Testis (tissue), 3 donors: ENCODE measurements around the gene CUL7. TPM values are rescaled to one million over a fixed set of nuclear protein-coding genes. Genes with fewer than 3 reads are reported as not detected.
"Not testable (repeated sequence)": the region's sequence is repeated elsewhere in the genome, so short reads cannot be mapped to it uniquely, and the experiment has no call there.

Experiments
- DNase-seq: peaks from one replicate; pipeline ENCODE4 v3.0.0-alpha.2; 2019
- H3K27ac ChIP-seq, 2 donors: fragments of 200-600 bp; sonication (generic); one replicate each; pipeline ENCODE4 v1.5.1; 2019
- H3K27me3 ChIP-seq: fragments of 200-600 bp; sonication (generic); one replicate; pipeline ENCODE4 v1.5.1; 2019
- H3K36me3 ChIP-seq: fragments of 200-600 bp; sonication (generic); one replicate; pipeline ENCODE4 v1.5.1; 2017; ENCODE audit warnings: low read depth; ENCODE audit errors: missing control alignments
- H3K4me1 ChIP-seq: fragments of 200-600 bp; sonication (generic); one replicate; pipeline ENCODE4 v1.5.1; 2019
- H3K4me3 ChIP-seq, 2 donors: fragments of 200-600 bp; sonication (generic); one replicate each; pipeline ENCODE4 v1.5.1; 2017 to 2019
- H3K9me3 ChIP-seq: fragments of 200-600 bp; sonication (generic); one replicate; pipeline ENCODE4 v1.5.1; 2017
- CTCF ChIP-seq, 3 experiments: fragments of 450-650 bp in 2 of 3; fragments of 200-600 bp in 1 of 3; sonication (generic) in 1 of 3; IDR thresholded peaks; one replicate each; pipeline ENCODE4 v1.5.1; 2016 to 2019; ENCODE audit warnings: antibody characterized with exemption in 3 of 3, mild to moderate bottlenecking in 2 of 3, moderate library complexity in 1 of 3
- POLR2A ChIP-seq: fragments of 450-650 bp; IDR thresholded peaks from one replicate; pipeline ENCODE4 v1.6.1; 2017; ENCODE audit warnings: antibody characterized with exemption, mild to moderate bottlenecking, moderate library complexity
- WGBS, 2 donors: methylation state at CpG; one replicate each; pipeline ENCODE4 v1.1.5; 2018; 5-methylcytosine and 5-hydroxymethylcytosine counted together
- intact Hi-C: fragments of 100-400 bp; cut with DNase I; formaldehyde crosslinking; loops from one replicate; pipeline ENCODE4 v1.15.1; 2023; ENCODE audit warnings: low total_unique reads
- polyA plus RNA-seq: library from polyadenylated mRNA; stranded (reverse); fragments of 350-450 nt; fragmentation: Illumina TruSeq; extraction: RNeasy Lipid Tissue Mini Kit (QIAGEN cat#74804); gene quantifications from one replicate; pipeline ENCODE4 v1.2.3, GENCODE V29; 2014; ENCODE audit warnings: low read depth, low replicate concordance; ENCODE audit not compliant: insufficient read depth
- total RNA-seq, 2 donors: library from RNA; depleted of rRNA; stranded (reverse); fragments of >200 nt; gene quantifications; one replicate each; pipeline ENCODE4 v1.2.3, GENCODE V29; 2016

The CUL7 gene
- total and polyA plus RNA-seq, 3 donors from 2014 or later = 16.6 to 31.5 (median 23.9) TPM

GRCh38 chr6:43088654-43089056 lies 35.0 kb upstream of the CUL7 start:
- Histone ChIP-seq H3K4me3 (no peak overlapping the region), H3K27me3 (no peaks in the 10 kb centered on the region), H3K27ac (no peak overlapping the region), H3K9me3 (no peaks in the 10 kb centered on the region), H3K36me3 (no peaks in the 10 kb centered on the region), H3K4me1 (peaks cover 22% of the 10 kb centered on the region)
- DNase-seq = no peak
- WGBS, 2 donors = 86% methylated on average over 4 of the region's 4 CpGs
- TF ChIP-seq POLR2A = no peak
- TF ChIP-seq CTCF (IDR thresholded peaks at IDR 0.05) = no peak
- intact Hi-C loops = no loop called here

- TF ChIP-seq POLR2A (no peak), CTCF (IDR thresholded peaks at IDR 0.05) (no peak)
- 90% methylated on average over 5 to 8 of the region's 8 CpGs for WGBS, 2 donors
- H3K4me3 ChIP-seq = no peak overlapping the region
- no peaks in the 10 kb centered on the region for H3K36me3 ChIP-seq
- DNase-seq = no peak
- H3K27ac ChIP-seq = no peak overlapping the region
- no peaks in the 10 kb centered on the region for H3K9me3 ChIP-seq
- no peaks in the 10 kb centered on the region for H3K27me3 ChIP-seq
- intact Hi-C loops = no loop called here
- peaks cover 15% of the 10 kb centered on the region for H3K4me1 ChIP-seq
Observed at GRCh38 chr6:43086022-43086658, 32.5 kb upstream of the CUL7 start.

DNA sequence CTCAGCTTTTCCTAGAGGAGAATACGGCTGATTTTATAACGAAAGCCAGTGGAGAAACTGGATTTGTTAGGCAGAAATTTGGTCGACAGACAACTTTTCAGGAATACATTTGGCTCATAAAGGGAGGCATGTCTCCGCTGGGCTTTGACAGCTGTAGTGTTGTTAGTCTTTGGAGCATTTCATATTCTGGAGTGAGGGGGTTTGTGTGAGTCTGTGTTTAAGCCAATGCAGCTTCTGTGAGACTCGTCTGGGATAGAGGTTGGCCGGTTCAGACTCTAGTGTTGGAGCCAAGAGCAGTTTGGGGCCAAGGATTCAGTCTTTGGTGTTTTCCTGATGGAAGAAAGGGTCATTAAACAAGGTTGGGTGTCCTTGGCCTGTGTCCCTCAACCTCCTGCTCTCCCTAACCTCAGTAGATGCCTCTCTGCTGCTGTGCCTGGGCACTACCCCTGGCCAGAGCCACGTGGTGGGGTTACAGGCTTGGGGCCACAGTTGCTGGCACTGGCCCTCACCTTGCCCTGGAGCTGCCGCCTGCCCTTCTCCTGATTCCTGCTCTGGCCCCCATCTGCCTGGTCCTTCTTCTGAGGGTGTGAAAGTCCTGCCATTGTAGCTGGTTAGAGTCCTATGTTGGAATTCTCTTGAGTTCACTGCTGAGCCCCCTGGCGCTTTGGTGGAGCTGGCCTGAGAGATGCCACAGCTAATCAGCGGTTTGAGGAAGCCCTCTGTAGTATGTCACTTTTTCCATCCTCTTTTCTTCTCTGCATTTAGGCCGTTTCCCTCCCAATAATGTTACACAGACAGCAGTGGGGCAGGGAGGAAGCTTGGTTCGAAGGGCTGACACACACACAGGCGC lies 29.4 kb upstream of the CUL7 start:
- H3K4me1 ChIP-seq = no peaks in the 10 kb centered on the region
- no peaks in the 10 kb centered on the region for H3K36me3 ChIP-seq
- intact Hi-C loops = no loop called here
- WGBS, 2 donors = 69 to 71% methylated on average over 13 of the region's 13 CpGs
- no peak for TF ChIP-seq POLR2A
- no peak for TF ChIP-seq CTCF (IDR thresholded peaks at IDR 0.05)
- DNase-seq = no peak
- no peak overlapping the region for H3K27ac ChIP-seq
- H3K27me3 ChIP-seq = no peaks in the 10 kb centered on the region
- H3K9me3 ChIP-seq = no peaks in the 10 kb centered on the region
- H3K4me3 ChIP-seq = no peak overlapping the region

GRCh38 chr6:43081922-43082321 lies 28.3 kb upstream of the CUL7 start:
- 93% methylated on average over 9 of the region's 9 CpGs for WGBS, 2 donors
- H3K36me3 ChIP-seq, H3K27me3 ChIP-seq, H3K4me1 ChIP-seq, intact Hi-C loops, DNase-seq, H3K4me3 ChIP-seq, H3K9me3 ChIP-seq, H3K27ac ChIP-seq: not testable (repeated sequence)

- intact Hi-C loops = no loop called here
- no peak for DNase-seq
- Histone ChIP-seq H3K27me3 (no peaks in the 10 kb centered on the region), H3K4me3 (no peak overlapping the region), H3K4me1 (peaks cover 3% of the 10 kb centered on the region), H3K27ac (no peak overlapping the region), H3K36me3 (no peaks in the 10 kb centered on the region), H3K9me3 (no peaks in the 10 kb centered on the region)
- 90 to 95% methylated on average over 4 of the region's 4 CpGs for WGBS, 2 donors
- TF ChIP-seq CTCF (IDR thresholded peaks at IDR 0.05) (no peak), POLR2A (no peak)
Observed at GRCh38 chr6:43081043-43081442, 27.4 kb upstream of the CUL7 start.
